Duodenal mucosa (tissue), 2 donors: ENCODE data around the gene ZER1.

Experiments used
- H3K27ac ChIP-seq: one replicate; pipeline ENCODE4 v1.7.0; 2013; ENCODE audit warnings: low read depth, low read length
- H3K27me3 ChIP-seq, 2 donors: one replicate each; pipeline ENCODE4 v1.7.0; 2013; ENCODE audit warnings: low read length in 2 of 2, control low read depth in 1 of 2; ENCODE audit not compliant: insufficient read depth in 2 of 2, control insufficient read depth in 1 of 2
- H3K36me3 ChIP-seq, 2 donors: one replicate each; pipeline ENCODE4 v1.7.0; 2013; ENCODE audit warnings: low read length in 2 of 2, control low read depth in 1 of 2; ENCODE audit not compliant: insufficient read depth in 2 of 2, control insufficient read depth in 1 of 2
- H3K4me1 ChIP-seq, 2 donors: one replicate each; pipeline ENCODE4 v1.7.0; 2013; ENCODE audit warnings: low read length in 2 of 2, control low read depth in 1 of 2; ENCODE audit not compliant: insufficient read depth in 2 of 2, control insufficient read depth in 1 of 2
- H3K4me3 ChIP-seq, 2 donors: one replicate each; pipeline ENCODE4 v1.7.0; 2013; ENCODE audit warnings: low read length in 2 of 2, low read depth in 1 of 2
- H3K9ac ChIP-seq, 2 donors: one replicate each; pipeline ENCODE4 v1.7.0; 2013; ENCODE audit warnings: low read length in 2 of 2, low read depth in 1 of 2
- H3K9me3 ChIP-seq, 2 donors: one replicate each; pipeline ENCODE4 v1.7.0; 2013; ENCODE audit warnings: low read length in 2 of 2, control low read depth in 1 of 2; ENCODE audit not compliant: control insufficient read depth in 1 of 2

ZER1 gene

GRCh38 chr9:128771745-128772519 lies at the start of gene ZER1:
ZER1 (minus strand) TSS chr9:128771927; CDS start chr9:128755565, 16,362 bp downstream.
- peak within 1 kb of the TSS; percentile 85 for H3K27ac ChIP-seq
- no peaks in the 10 kb centered on the region for H3K9me3 ChIP-seq
- peaks cover 12 to 13% of the 10 kb centered on the region in 2 donors for H3K4me1 ChIP-seq
- peak within 1 kb of the TSS; percentile 84 to 99 for H3K4me3 ChIP-seq
- H3K9ac ChIP-seq: peak within 1 kb of the TSS; percentile 95 to 99
- H3K27me3 ChIP-seq: no peaks in the 10 kb centered on the region
- H3K36me3 ChIP-seq: peaks cover 6 to 8% of the 10 kb centered on the region in 2 donors

GRCh38 chr9:128820665-128821583 lies 49.2 kb upstream of the ZER1 start:
- H3K27ac ChIP-seq: no peak overlapping the region
- H3K4me1 ChIP-seq: peaks cover 11 to 17% of the 10 kb centered on the region in 2 donors
- no peaks in the 10 kb centered on the region for H3K9me3 ChIP-seq
- H3K27me3 ChIP-seq: no peaks in the 10 kb centered on the region
- no peak overlapping the region for H3K9ac ChIP-seq
- H3K4me3 ChIP-seq: no peak overlapping the region
- peaks cover 24 to 47% of the 10 kb centered on the region in 2 donors for H3K36me3 ChIP-seq

GRCh38 chr9:128819716-128820664 lies 48.3 kb upstream of the ZER1 start:
- Histone ChIP-seq H3K36me3 (peaks cover 19 to 41% of the 10 kb centered on the region in 2 donors), H3K27ac (no peak overlapping the region), H3K9ac (peak overlapping the region in 1 of 2 donors; percentile 7)

GRCh38 chr9:128818839-128819715 lies 47.4 kb upstream of the ZER1 start:
- H3K27ac ChIP-seq: peak overlapping the region; percentile 36
- peak overlapping the region; percentile 25 to 63 for H3K9ac ChIP-seq
- H3K4me1 ChIP-seq: peaks cover 11 to 17% of the 10 kb centered on the region in 2 donors
- no peaks in the 10 kb centered on the region for H3K9me3 ChIP-seq
- H3K27me3 ChIP-seq: no peaks in the 10 kb centered on the region
- peak overlapping the region; percentile 68 to 79 for H3K4me3 ChIP-seq
- peaks cover 19 to 32% of the 10 kb centered on the region in 2 donors for H3K36me3 ChIP-seq

More at GRCh38 chr9:128819716-128820664, 48.3 kb upstream of the ZER1 start:
- Histone ChIP-seq H3K27me3 (no peaks in the 10 kb centered on the region), H3K4me1 (peaks cover 11 to 17% of the 10 kb centered on the region in 2 donors), H3K9me3 (no peaks in the 10 kb centered on the region), H3K4me3 (peak overlapping the region; percentile 20 to 79)

GRCh38 chr9:128818099-128818838 lies 46.5 kb upstream of the ZER1 start, which contains the start of gene ENDOG:
ENDOG (plus strand) TSS chr9:128818500; CDS start chr9:128818685, 185 bp downstream.
- Histone ChIP-seq H3K9ac (peak within 1 kb of the TSS; percentile 25 to 82), H3K9me3 (no peaks in the 10 kb centered on the region), H3K4me3 (peak within 1 kb of the TSS; percentile 68 to 79)

GRCh38 chr9:128810873-128811272 lies 39.1 kb upstream of the ZER1 start:
- Histone ChIP-seq H3K9ac (no peak overlapping the region), H3K36me3 (peaks cover 11 to 24% of the 10 kb centered on the region in 2 donors), H3K27me3 (no peaks in the 10 kb centered on the region), H3K4me1 (no peaks in the 10 kb centered on the region), H3K4me3 (no peak overlapping the region), H3K27ac (no peak overlapping the region), H3K9me3 (no peaks in the 10 kb centered on the region)

More at GRCh38 chr9:128818099-128818838, 46.5 kb upstream of the ZER1 start, which contains the start of gene ENDOG:
- peaks cover 19 to 24% of the 10 kb centered on the region in 2 donors for H3K36me3 ChIP-seq
- H3K27ac ChIP-seq: peak within 1 kb of the TSS; percentile 67
- peaks cover 11 to 17% of the 10 kb centered on the region in 2 donors for H3K4me1 ChIP-seq
- H3K27me3 ChIP-seq: no peaks in the 10 kb centered on the region

GRCh38 chr9:128809831-128810230 lies 38.1 kb upstream of the ZER1 start:
- Histone ChIP-seq H3K4me1 (no peaks in the 10 kb centered on the region), H3K9ac (no peak overlapping the region), H3K27ac (no peak overlapping the region), H3K4me3 (no peak overlapping the region), H3K9me3 (no peaks in the 10 kb centered on the region), H3K27me3 (no peaks in the 10 kb centered on the region), H3K36me3 (peaks cover 14 to 33% of the 10 kb centered on the region in 2 donors)

- H3K4me1 ChIP-seq: no peaks in the 10 kb centered on the region
- peaks cover 15 to 34% of the 10 kb centered on the region in 2 donors for H3K36me3 ChIP-seq
Measured at GRCh38 chr9:128809036-128809599, 37.4 kb upstream of the ZER1 start.

More at GRCh38 chr9:128809036-128809599, 37.4 kb upstream of the ZER1 start:
- Histone ChIP-seq H3K27me3 (no peaks in the 10 kb centered on the region), H3K9ac (no peak overlapping the region), H3K9me3 (no peaks in the 10 kb centered on the region), H3K4me3 (no peak overlapping the region), H3K27ac (no peak overlapping the region)
